ENCODE results near the gene ZNF628.

Gene ZNF628

GRCh38 chr19:55530996-55531395, 54.6 kb downstream of the ZNF628 start:
- no peak for DNase-seq

All from T-helper 2 cell (primary cell).